Fibroblast of the aortic adventitia (primary cell): ENCODE data around the gene HEBP1. TPM values are rescaled to one million over a fixed set of nuclear protein-coding genes. Genes with fewer than 3 reads are reported as not detected.
"Not testable (repeated sequence)": the region's sequence is repeated elsewhere in the genome, so short reads cannot be mapped to it uniquely, and the experiment has no call there.

ENCODE experiments used
- DNase-seq: peaks from one replicate; pipeline ENCODE4 v3.0.0-alpha.2; 2010; ENCODE audit warnings: low read depth
- H3K4me3 ChIP-seq: 2 replicates; pipeline ENCODE4 v1.5.1; 2011; ENCODE audit warnings: low read depth, mild to moderate bottlenecking, control low read depth, low read length, moderate library complexity
- CTCF ChIP-seq: IDR thresholded peaks from 2 replicates; pipeline ENCODE4 v1.5.1; 2011; ENCODE audit warnings: mild to moderate bottlenecking, low read length, control low read depth, inconsistent platforms; ENCODE audit not compliant: insufficient read depth
- total RNA-seq: library from RNA; depleted of rRNA; stranded (reverse); fragments of >200 nt; gene quantifications from 2 replicates; pipeline ENCODE4 v1.2.3, GENCODE V29; 2012; ENCODE audit warnings: low replicate concordance

The HEBP1 gene
- total RNA-seq, 1 donor, result 14.4 TPM

- no peak for DNase-seq
- no peak overlapping the region for H3K4me3 ChIP-seq
- TF ChIP-seq CTCF, result no peak
These were observed 42.7 kb upstream of the HEBP1 start for GRCh38 chr12:13042666-13043230.

- DNase-seq, result no peak
- no peak for TF ChIP-seq CTCF
- H3K4me3 ChIP-seq, result no peak overlapping the region
These were observed 41.2 kb upstream of the HEBP1 start for GRCh38 chr12:13041224-13041623.

GRCh38 chr12:13039328-13039956 is 39.4 kb upstream of the HEBP1 start:
- H3K4me3 ChIP-seq, result no peak overlapping the region
- no peak for TF ChIP-seq CTCF
- no peak for DNase-seq

DNA sequence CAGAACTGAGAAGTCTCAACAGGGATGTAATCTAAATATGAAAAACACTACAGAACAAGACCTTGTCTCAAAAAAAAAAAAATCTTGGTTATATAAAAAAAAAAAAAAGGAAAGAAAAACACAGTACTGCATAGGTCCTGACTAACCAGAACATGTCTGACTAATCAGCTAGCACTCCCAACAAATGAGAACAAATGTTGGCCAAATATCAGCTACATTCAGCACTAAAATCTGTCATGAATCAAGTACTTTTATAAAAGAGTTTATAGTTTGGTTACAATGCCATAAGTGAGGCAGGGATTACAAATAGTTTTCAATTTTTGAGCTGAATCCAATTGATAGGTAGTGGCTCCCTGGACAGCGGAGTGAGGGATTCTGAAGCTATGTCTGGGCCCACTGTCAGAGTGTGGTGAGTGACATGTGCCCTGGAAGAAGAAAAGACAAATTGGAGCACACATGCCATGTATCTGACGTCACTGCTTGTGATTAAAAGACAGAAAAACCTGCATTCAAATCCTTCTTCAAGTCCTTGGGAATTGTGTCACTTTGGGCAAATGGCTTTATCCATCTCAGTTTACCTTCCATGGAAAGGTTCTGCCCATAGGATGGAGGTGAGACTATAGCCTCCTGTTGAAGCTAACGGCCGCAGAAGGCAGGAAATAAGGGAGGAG is 38.6 kb upstream of the HEBP1 start:
- DNase-seq, result peak; percentile 87
- no peak overlapping the region for H3K4me3 ChIP-seq
- no peak for TF ChIP-seq CTCF

GRCh38 chr12:13036881-13037280 is 36.8 kb upstream of the HEBP1 start:
- DNase-seq, result no peak
- H3K4me3 ChIP-seq, result no peak overlapping the region

GRCh38 chr12:13035335-13035734 is 35.3 kb upstream of the HEBP1 start:
- not testable (repeated sequence) for DNase-seq, H3K4me3 ChIP-seq

More at GRCh38 chr12:13036881-13037280, 36.8 kb upstream of the HEBP1 start:
- TF ChIP-seq CTCF, result no peak

DNA sequence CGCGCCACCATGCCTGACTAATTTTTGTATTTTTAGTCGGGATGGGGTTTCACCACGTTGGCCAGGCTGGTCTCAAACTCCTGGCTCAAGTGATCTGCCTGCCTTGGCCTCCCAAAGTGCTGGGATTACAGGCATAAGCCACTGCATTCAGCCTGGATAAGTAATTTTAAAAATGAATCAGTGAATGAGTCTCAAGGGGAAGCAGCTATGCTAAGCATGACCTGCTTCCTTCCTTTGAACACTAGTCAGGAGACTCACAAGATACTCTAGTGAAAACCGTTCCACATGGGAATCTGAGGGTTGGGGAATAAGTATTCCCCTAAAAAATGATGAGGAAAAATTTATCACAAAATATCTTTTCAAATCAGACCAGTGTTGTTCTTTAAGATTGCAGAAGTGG is 33.4 kb upstream of the HEBP1 start:
- peak; percentile 17 for DNase-seq
- H3K4me3 ChIP-seq, result no peak overlapping the region
- no peak for TF ChIP-seq CTCF
